GM21825 (cell line): Measurements from ENCODE around the gene DMD.

Source experiments
- ATAC-seq: cut with Tn5 transposase; IDR thresholded peaks from one replicate; pipeline ENCODE4 v1.9.1; 2021; ENCODE audit warnings: mild to moderate bottlenecking, moderate library complexity; ENCODE audit not compliant: unreplicated experiment

DMD gene

DNA sequence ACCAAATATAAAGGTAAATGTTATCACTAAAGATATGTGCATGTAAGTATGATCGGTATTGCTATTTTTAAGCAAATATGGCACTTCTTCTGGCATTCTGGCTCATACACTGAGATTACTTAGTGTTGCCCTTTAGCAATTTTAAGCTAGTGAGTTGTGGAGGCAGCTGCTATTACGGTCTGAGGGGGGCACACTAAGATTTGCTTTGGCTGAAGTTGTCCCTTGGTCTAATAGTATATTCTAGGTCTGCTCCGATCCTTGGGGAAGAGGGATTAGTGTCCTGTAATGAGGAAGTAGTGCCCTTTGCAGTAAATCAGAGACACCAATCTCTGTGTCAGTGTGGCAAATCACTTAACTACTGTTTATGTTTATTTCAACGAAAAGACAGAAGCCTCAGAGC is 1943.0 kb downstream of the DMD start:
- ATAC-seq = no peak

DNA sequence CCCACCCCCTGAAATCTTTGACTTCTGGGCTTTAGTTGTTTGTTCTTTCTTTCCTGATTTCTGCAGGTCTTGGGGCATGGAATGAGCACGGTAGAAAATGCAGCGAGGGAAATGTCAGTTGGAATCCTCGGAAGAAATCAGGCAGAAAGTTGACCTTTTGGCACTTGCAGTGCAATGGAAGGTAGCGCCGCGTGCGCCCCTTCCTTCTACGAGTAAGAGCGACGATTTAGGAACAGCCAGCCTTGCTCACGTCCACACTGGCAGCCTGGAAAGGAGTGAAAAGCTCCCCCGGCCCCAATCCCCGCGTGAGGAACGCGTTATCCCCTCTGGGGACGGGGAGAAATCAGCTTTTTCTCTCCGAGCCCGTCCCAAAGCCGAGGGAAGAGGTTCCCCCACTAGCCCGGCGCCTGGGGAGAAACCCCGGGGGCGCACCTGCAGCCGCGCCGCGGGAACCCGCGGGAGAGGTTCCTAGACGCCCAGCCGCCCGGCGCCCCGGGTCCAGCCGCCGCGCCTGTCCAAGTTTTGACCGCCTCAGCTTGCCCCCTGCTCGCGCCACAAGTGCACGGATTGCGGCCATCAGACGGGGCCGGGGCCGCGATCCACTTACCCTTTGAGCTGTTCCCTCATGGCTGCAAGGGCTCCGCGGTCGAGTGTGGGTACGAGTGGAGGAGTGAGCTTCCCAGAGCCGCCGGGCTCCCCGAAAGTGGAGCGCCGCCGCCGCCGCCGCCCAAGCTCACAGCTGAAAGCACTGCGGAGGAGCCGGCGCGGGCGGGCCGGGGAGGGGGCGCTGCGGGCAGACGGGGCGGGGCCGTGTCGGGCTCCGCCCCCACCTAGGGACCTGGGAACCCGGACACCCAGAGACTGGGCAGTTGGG is 1944.9 kb downstream of the DMD start:
- ATAC-seq = peak; percentile 95

- no peak for ATAC-seq
Observed at GRCh38 chrX:31265383-31265782, 1946.0 kb downstream of the DMD start.

- no peak for ATAC-seq
Observed at GRCh38 chrX:31260351-31260750, 1951.0 kb downstream of the DMD start.

DNA sequence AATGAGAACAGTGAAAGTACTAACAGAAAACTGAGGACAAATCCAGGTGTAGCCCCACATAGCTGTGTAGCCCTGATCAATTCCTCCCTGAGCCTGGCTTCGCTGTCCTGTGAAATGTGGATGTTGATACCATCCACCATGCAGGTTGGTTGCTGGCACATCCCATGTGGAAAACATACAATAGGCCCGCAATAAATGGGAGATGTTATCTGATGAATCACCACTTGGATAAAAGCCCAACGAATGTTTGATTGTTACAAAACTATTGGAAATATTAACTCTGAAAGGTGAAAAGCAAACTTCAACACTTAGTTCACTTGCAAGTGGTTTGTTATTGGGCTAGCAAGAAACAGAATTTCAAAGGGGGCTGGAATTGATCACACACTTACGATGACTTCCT is 1953.2 kb downstream of the DMD start:
- no peak for ATAC-seq

GRCh38 chrX:31255310-31256033 is 1955.9 kb downstream of the DMD start:
- ATAC-seq = no peak

GRCh38 chrX:31252133-31252532 is 1959.2 kb downstream of the DMD start:
- ATAC-seq = no peak

- ATAC-seq = no peak
Observed at GRCh38 chrX:31251336-31251735, 1960.0 kb downstream of the DMD start.

GRCh38 chrX:31245714-31246113 is 1965.6 kb downstream of the DMD start:
- ATAC-seq = peak; percentile 86

DNA sequence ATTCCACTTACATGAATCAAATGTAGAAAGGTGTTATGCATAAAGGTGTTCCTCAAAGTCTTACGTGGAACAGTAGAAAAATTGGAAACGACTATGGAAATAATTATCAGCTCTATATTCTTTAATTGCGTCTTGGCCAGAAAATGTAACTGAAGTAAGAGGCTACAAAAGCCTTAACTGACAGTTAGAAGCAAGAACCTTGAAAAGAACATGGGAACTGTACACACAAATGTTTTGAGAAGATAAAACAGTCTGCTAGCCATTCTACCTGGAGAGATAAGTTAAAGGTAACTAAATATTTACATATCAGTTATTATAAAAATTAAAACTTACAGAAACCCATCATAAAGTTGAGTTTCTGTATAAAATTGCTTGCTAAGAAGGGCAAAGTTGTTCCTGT is 1967.5 kb downstream of the DMD start:
- ATAC-seq = no peak

GRCh38 chrX:31240982-31241381 is 1970.4 kb downstream of the DMD start:
- ATAC-seq = no peak

- ATAC-seq = peak; percentile 61
Observed at GRCh38 chrX:31237189-31237588, 1974.2 kb downstream of the DMD start.

DNA sequence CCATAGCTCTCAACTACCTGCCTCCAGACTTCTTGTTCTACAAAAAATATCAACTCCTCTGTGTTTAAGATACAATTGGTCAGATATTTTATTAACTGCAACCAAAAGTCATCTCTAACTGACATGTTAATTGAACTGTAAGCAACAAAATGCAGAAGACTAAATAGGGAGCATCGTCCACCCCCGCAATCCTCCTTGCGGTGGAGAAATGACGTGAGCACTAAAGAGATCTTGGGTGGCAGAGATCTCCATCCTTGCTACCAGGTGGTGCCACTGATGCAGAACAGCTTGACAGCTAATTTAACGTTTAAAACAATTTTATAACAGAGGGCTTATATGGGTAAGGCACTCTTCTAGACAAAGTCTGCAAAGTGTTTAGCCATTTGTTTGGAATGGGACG is 1975.1 kb downstream of the DMD start:
- ATAC-seq = no peak

- no peak for ATAC-seq
Observed at GRCh38 chrX:31233941-31234496, 1977.3 kb downstream of the DMD start.

- no peak for ATAC-seq
Observed at GRCh38 chrX:31232506-31232905, 1978.8 kb downstream of the DMD start.

DNA sequence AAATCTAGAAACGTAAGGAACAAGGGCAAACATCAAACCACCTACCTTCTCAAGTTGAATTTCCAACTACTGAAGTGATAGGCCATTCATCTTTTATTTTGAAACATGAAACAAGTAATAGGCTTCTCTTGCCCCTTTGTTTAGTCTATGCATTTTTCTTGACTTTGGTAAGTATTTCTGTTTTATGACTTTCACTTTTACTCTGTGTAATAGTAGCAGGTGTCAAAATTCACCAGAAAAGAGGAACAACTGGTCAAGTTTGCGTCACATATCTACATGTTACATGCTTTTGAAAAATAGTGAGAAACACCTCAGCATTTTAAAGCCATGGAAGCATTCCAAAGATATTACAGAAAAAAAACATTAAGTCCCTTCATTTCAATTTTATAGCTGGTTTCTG is 1982.4 kb downstream of the DMD start:
- peak; percentile 90 for ATAC-seq

GRCh38 chrX:31228415-31228832 is 1982.9 kb downstream of the DMD start:
- peak; percentile 11 for ATAC-seq

DNA sequence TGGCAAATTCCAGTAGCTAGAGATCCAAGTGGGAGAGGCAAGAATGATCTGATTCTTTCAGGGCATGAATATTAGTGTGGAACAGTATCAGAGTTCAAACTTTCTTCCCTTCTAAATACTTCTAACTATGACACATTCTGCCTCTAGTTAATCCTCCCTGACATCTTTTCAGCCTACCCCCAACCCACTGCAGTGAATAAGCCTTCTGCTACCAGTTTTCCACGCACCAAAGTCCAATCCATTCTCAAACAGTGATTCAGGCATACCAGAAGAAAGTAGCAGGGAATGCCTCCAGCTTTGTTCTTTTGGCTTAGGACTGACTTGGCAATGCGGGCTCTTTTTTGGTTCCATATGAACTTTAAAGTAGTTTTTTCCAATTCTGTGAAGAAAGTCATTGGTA is 1984.1 kb downstream of the DMD start:
- ATAC-seq = no peak

DNA sequence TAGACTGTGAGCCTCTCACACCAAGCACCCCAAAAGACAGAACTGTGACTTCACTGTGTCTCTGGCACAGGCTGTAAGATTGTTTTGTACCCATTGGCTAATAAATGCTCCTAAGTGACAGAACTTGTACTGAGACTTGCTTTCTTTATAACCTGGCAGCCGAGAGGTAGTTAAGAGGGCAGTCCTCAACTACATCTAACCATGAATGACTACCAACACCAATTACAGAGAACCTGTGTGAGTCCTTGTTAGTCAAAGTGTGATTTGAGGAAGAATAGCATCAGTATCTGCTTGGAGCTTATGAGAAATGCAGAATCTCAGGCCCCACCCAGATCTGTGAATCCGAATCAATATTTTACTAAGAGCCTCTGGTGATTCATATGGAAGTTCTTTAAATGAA is 1985.5 kb downstream of the DMD start:
- ATAC-seq = no peak

DNA sequence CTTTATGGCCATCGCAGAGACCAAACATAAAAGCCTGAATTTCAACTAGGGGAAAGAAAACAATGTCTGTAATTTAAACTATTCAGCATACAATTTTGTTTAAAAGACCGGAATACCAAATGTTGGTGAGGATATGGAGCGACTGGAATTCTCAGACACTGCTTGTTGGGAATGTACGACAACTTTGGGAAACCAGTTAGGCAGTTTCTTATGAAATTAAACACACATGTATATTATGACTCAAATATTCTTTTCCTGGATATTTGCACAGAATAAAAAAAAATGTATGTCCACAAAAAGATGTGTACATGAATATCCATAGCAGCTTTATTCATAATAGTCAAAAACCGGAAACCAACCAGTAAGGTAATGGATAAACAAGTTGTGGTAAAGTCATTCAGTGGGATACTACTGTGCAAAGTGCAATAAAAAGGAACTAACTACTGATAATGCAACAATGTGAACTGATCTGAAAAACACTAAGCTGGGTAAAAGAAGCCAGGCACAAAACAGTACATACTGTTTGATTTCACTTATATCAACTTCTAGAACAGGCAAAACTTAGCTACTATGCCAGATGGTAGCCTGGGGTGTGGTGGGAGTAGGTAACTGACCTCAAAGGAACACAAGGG is 1986.9 kb downstream of the DMD start:
- ATAC-seq = no peak

DNA sequence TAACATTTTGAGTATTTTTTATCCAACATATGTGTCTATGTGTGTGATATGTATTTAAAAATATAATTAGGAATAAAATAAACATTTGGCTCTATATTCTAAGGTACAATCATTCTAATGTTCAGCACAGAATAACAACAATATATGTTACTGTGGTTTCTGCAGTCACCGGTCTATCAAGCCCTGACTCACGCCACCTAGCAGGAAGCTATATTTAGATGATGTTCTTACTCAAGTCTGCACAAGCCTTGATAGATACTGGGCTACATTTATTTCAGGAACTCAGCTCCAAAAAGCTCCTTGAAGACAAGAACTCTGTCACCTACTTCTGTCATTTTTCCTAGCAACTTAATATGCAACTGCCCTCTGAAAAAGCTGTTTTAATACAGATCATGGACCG is 1987.5 kb downstream of the DMD start:
- ATAC-seq = peak; percentile 87
